B cell (primary cell): ENCODE results near the gene SHLD3. TPM values are rescaled to one million over a fixed set of nuclear protein-coding genes. Genes with fewer than 3 reads are reported as not detected.

Source experiments
- ATAC-seq: fragments of 200-7000 bp; cut with Tn5 transposase; one replicate; pipeline ENCODE4 v1.10.0; 2021; ENCODE audit warnings: low read depth, mild to moderate bottlenecking, moderate number of reproducible peaks, moderate library complexity
- CTCF ChIA-PET: fragments of 350-600 bp; sonication (Branson Sonifier 250); formaldehyde crosslinking; loops from one replicate; lab custom pipeline; 2021; ENCODE audit warnings: antibody characterized with exemption, inconsistent platforms; lab: Charles Lee
- POLR2A ChIA-PET: fragments of 350-600 bp; sonication (Branson Sonifier 250); formaldehyde crosslinking; loops from one replicate; lab custom pipeline; 2021; ENCODE audit warnings: antibody characterized with exemption; lab: Charles Lee
- DNase-seq: peaks from one replicate; pipeline ENCODE4 v3.0.0; 2013
- H2AFZ ChIP-seq: 2 replicates; pipeline ENCODE4 v1.6.1; 2012; ENCODE audit warnings: mild to moderate bottlenecking, low read depth, low read length; ENCODE audit not compliant: insufficient read depth, poor library complexity, severe bottlenecking
- H3K27ac ChIP-seq, 2 donors: 1 replicate in 1 of 2; 2 replicates in 1 of 2; pipeline ENCODE4 v1.5.1; 2012 to 2013; ENCODE audit warnings: low read length in 2 of 2, mild to moderate bottlenecking in 2 of 2, moderate library complexity in 1 of 2
- H3K27me3 ChIP-seq, 4 experiments: fragments of 200-600 bp in 1 of 4; sonication (generic) in 1 of 4; replicated peaks in 1 of 4; 1 replicate in 2 of 4; 2 replicates in 2 of 4; pipeline versions ENCODE4 v1.6.1 to v1.7.0; 2013 to 2016; ENCODE audit warnings: low read length in 3 of 4, mild to moderate bottlenecking in 2 of 4, mixed read lengths in 1 of 4, moderate library complexity in 1 of 4; ENCODE audit not compliant: insufficient read depth in 4 of 4, control insufficient read depth in 3 of 4; ENCODE audit errors: control extremely low read depth in 1 of 4
- H3K36me3 ChIP-seq, 2 experiments: replicated peaks in 1 of 2; 1 replicate in 1 of 2; 2 replicates in 1 of 2; pipeline versions ENCODE4 v1.6.1 to v1.7.1; 2013; ENCODE audit warnings: low read length in 1 of 2; ENCODE audit not compliant: insufficient read depth in 2 of 2, control insufficient read depth in 1 of 2; ENCODE audit errors: control extremely low read depth in 1 of 2, extremely low read depth in 1 of 2
- H3K4me1 ChIP-seq, 2 donors: fragments of 200-600 bp in 1 of 2; sonication (generic) in 1 of 2; 1 replicate in 1 of 2; 2 replicates in 1 of 2; pipeline versions ENCODE4 v1.5.1 to v1.6.1; 2013 to 2017; ENCODE audit warnings: low read length in 2 of 2; ENCODE audit not compliant: control insufficient read depth in 2 of 2, insufficient read depth in 2 of 2
- H3K4me2 ChIP-seq: replicated peaks from 2 replicates; pipeline ENCODE3; 2012; ENCODE audit warnings: mild to moderate bottlenecking, low read depth, low read length; ENCODE audit not compliant: poor library complexity, severe bottlenecking
- H3K4me3 ChIP-seq, 5 experiments: fragments of 200-600 bp in 1 of 5; sonication (generic) in 1 of 5; 1 replicate in 3 of 5; 2 replicates in 2 of 5; pipeline versions ENCODE4 v1.5.1 to v1.7.0; 2011 to 2016; ENCODE audit warnings: low read length in 4 of 5, mild to moderate bottlenecking in 4 of 5, low read depth in 2 of 5, control low read depth in 1 of 5, moderate library complexity in 1 of 5; ENCODE audit not compliant: insufficient read depth in 1 of 5; ENCODE audit errors: control extremely low read depth in 1 of 5, extremely low read depth in 1 of 5
- H3K79me2 ChIP-seq: fragments of 200-600 bp; sonication (generic); one replicate; pipeline ENCODE4 v1.6.0; 2016; ENCODE audit warnings: low read length; ENCODE audit not compliant: control insufficient read depth, insufficient read depth
- H3K9ac ChIP-seq: fragments of 200-600 bp; sonication (generic); 2 replicates; pipeline ENCODE4 v1.6.1; 2017; ENCODE audit warnings: mild to moderate bottlenecking, low read length, moderate library complexity
- H3K9me3 ChIP-seq, 3 donors: one replicate each; pipeline versions ENCODE4 v1.6.1 to v1.7.1; 2013; ENCODE audit warnings: low read length in 2 of 3; ENCODE audit not compliant: control insufficient read depth in 2 of 3, insufficient read depth in 1 of 3; ENCODE audit errors: control extremely low read depth in 1 of 3
- H4K20me1 ChIP-seq: 2 replicates; pipeline ENCODE4 v1.6.0; 2012; ENCODE audit warnings: mild to moderate bottlenecking, low read length; ENCODE audit not compliant: insufficient read depth, control insufficient read depth, poor library complexity, severe bottlenecking
- H3K27ac Mint-ChIP-seq: one replicate; pipeline ENCODE4 v1.8.0; 2021; ENCODE audit warnings: mixed read lengths
- H3K27me3 Mint-ChIP-seq: one replicate; pipeline ENCODE4 v1.8.0; 2021; ENCODE audit warnings: mixed read lengths
- H3K4me1 Mint-ChIP-seq: one replicate; pipeline ENCODE4 v1.8.0; 2021; ENCODE audit warnings: mixed read lengths
- H3K4me3 Mint-ChIP-seq: one replicate; pipeline ENCODE4 v1.8.0; 2021; ENCODE audit warnings: mixed read lengths
- H3K9me3 Mint-ChIP-seq: one replicate; pipeline ENCODE4 v1.8.0; 2022; ENCODE audit warnings: mixed read lengths; ENCODE audit not compliant: insufficient read depth
- CTCF ChIP-seq: fragments of 200-600 bp; IDR thresholded peaks from one replicate; pipeline ENCODE4 v1.8.0; 2022; ENCODE audit warnings: antibody characterized with exemption, mild to moderate bottlenecking
- EZH2 ChIP-seq: IDR thresholded peaks from 2 replicates; pipeline ENCODE4 v1.6.1; 2012; ENCODE audit warnings: borderline replicate concordance, low read depth, mild to moderate bottlenecking, moderate library complexity, low read length; ENCODE audit not compliant: insufficient read depth, poor library complexity, severe bottlenecking
- WGBS: methylation state at CpG from one replicate; pipeline ENCODE4 v1.1.5; 2013; ENCODE audit warnings: missing lambda C conversion rate; ENCODE audit not compliant: insufficient coverage; 5-methylcytosine and 5-hydroxymethylcytosine counted together
- intact Hi-C: fragments of 100-400 bp; cut with micrococcal nuclease; formaldehyde crosslinking; loops from one replicate; pipeline ENCODE4 v1.10.0; 2022
- polyA plus RNA-seq: library from polyadenylated mRNA; depleted of rRNA; stranded (reverse); fragments of >200 nt; gene quantifications from 2 replicates; pipeline ENCODE4 v1.2.3, GENCODE V29; 2012
- total RNA-seq, 2 donors: library from RNA; stranded (reverse); fragments of 120-200 nt in 1 of 2; gene quantifications; 1 replicate in 1 of 2; 2 replicates in 1 of 2; pipeline versions ENCODE4 v1.2.3 to v1.2.4, GENCODE V29; 2013 to 2022

SHLD3 gene
- total and polyA plus RNA-seq, 2 donors (not counting 1 experiment from before 2014, with no cell fraction given): 3.7 to 6.7 TPM

- ATAC-seq: no peak
Observed at GRCh38 chr5:65623482-65623881, 1.3 kb upstream of the SHLD3 start.

More at GRCh38 chr5:65623482-65623881, 1.3 kb upstream of the SHLD3 start:
- intact Hi-C loops: loop anchor here (5.0 kb wide), 1 partner anchor 141 kb away; the partner anchor contains the start of gene ADAMTS6
- peak overlapping the region; percentile 96 for H2AFZ ChIP-seq
- peak overlapping the region; percentile 78 for H3K4me2 ChIP-seq
- H4K20me1 ChIP-seq: peaks cover 6% of the 10 kb centered on the region
- DNase-seq: no peak
- H3K4me1 ChIP-seq: peaks cover 16 to 21% of the 10 kb centered on the region in 2 donors
- Mint-ChIP-seq H3K27ac (peak overlapping the region; percentile 98), H3K27me3 (no peaks in the 10 kb centered on the region), H3K9me3 (no peaks in the 10 kb centered on the region), H3K4me3 (peak overlapping the region; percentile 99), H3K4me1 (peaks cover 41% of the 10 kb centered on the region)
- peak overlapping the region; percentile 88 to 99 (median 88) for H3K4me3 ChIP-seq
- H3K9me3 ChIP-seq: no peaks in the 10 kb centered on the region
- H3K79me2 ChIP-seq: peaks cover 81% of the 10 kb centered on the region
- CTCF ChIA-PET: interaction anchor here (1.4 kb wide), 1 partner anchor 61 kb away, joined by 7 read pairs; the partner anchor contains the start of genes CENPK and PPWD1
- H3K9ac ChIP-seq: peak overlapping the region; percentile 92
- H3K27me3 ChIP-seq: no peaks in the 10 kb centered on the region
- H3K36me3 ChIP-seq: no peaks in the 10 kb centered on the region
- no peak for TF ChIP-seq CTCF
- no peak for TF ChIP-seq EZH2
- POLR2A ChIA-PET: interaction anchor here (1.0 to 1.1 kb wide), 2 partner anchors 61 to 302 kb away, joined by 3 to 9 read pairs; partner anchors contain the start of genes CENPK, ERBIN and PPWD1
- H3K27ac ChIP-seq: peak overlapping the region; percentile 73 to 84
- 17% methylated on average over 4 of the region's 9 CpGs for WGBS
